NB4 (cell line): ENCODE data around the gene TSHR.

Experiments used
- DNase-seq: peaks from one replicate; pipeline ENCODE4 v3.0.0; 2010; ENCODE audit warnings: low read depth
- H3K4me3 ChIP-seq: one replicate; pipeline ENCODE4 v1.5.1; 2011; ENCODE audit warnings: mild to moderate bottlenecking, low read depth, low read length, moderate library complexity
- CTCF ChIP-seq: IDR thresholded peaks from one replicate; pipeline ENCODE4 v1.5.1; 2012; ENCODE audit warnings: low read depth, low read length
- MAX ChIP-seq: IDR thresholded peaks from 2 replicates; pipeline ENCODE4 v1.6.1; 2011; ENCODE audit warnings: low read depth, low read length
- MYC ChIP-seq: IDR thresholded peaks from 2 replicates; pipeline ENCODE4 v1.6.1; 2011; ENCODE audit warnings: low read depth, low read length
- POLR2A ChIP-seq: IDR thresholded peaks from 2 replicates; pipeline ENCODE4 v1.6.1; 2011; ENCODE audit warnings: mild to moderate bottlenecking; ENCODE audit not compliant: insufficient read length; ENCODE audit errors: extremely low read depth

Gene TSHR

GRCh38 chr14:81144824-81145603 lies 189.6 kb downstream of the TSHR start:
- TF ChIP-seq POLR2A (no peak), CTCF (no peak)
- no peak overlapping the region for H3K4me3 ChIP-seq
- DNase-seq = no peak

GRCh38 chr14:81147140-81147897 lies 191.9 kb downstream of the TSHR start:
- H3K4me3 ChIP-seq = no peak overlapping the region
- no peak for DNase-seq
- TF ChIP-seq MYC = no peak
- no peak for TF ChIP-seq POLR2A
- no peak for TF ChIP-seq MAX

GRCh38 chr14:81148635-81149034 lies 193.2 kb downstream of the TSHR start:
- DNase-seq = no peak
- H3K4me3 ChIP-seq = no peak overlapping the region
- TF ChIP-seq CTCF (no peak), MAX (no peak), MYC (no peak), POLR2A (no peak)

- no peak for DNase-seq
- no peak for TF ChIP-seq CTCF
- no peak for TF ChIP-seq POLR2A
- TF ChIP-seq MYC = no peak
- no peak for TF ChIP-seq MAX
- H3K4me3 ChIP-seq = no peak overlapping the region
These were observed 197.8 kb downstream of the TSHR start for GRCh38 chr14:81153187-81153586.

- DNase-seq = peak; percentile 40
- H3K4me3 ChIP-seq = no peak overlapping the region
- TF ChIP-seq CTCF (no peak), POLR2A (no peak), MAX (no peak), MYC (no peak)
These were observed 202.0 kb downstream of the TSHR start for GRCh38 chr14:81157431-81157830.

- DNase-seq = no peak
- no peak overlapping the region for H3K4me3 ChIP-seq
- TF ChIP-seq MAX (no peak), POLR2A (no peak), CTCF (no peak), MYC (no peak)
These were observed 205.7 kb downstream of the TSHR start for GRCh38 chr14:81161088-81161487.
